Chondrocyte (in vitro differentiated cells): ENCODE measurements around the gene HSPG2. TPM values are rescaled to one million over a fixed set of nuclear protein-coding genes. Genes with fewer than 3 reads are reported as not detected.

Source experiments
- DNase-seq: peaks from one replicate; pipeline ENCODE4 v3.0.0; 2021; ENCODE audit warnings: mixed read lengths, low spot score
- H3K27ac Mint-ChIP-seq: one replicate; pipeline ENCODE4 v1.8.0; 2021; ENCODE audit warnings: mild to moderate bottlenecking, moderate library complexity, mixed read lengths; ENCODE audit not compliant: unreplicated experiment
- H3K27me3 Mint-ChIP-seq: 2 replicates; pipeline ENCODE4 v1.8.0; 2021; ENCODE audit warnings: low read depth, mixed read lengths
- H3K36me3 Mint-ChIP-seq: 2 replicates; pipeline ENCODE4 v1.8.0; 2021; ENCODE audit warnings: low read depth, mixed read lengths
- H3K4me1 Mint-ChIP-seq: 2 replicates; pipeline ENCODE4 v1.8.0; 2021; ENCODE audit warnings: low read depth, mild to moderate bottlenecking, mixed read lengths
- H3K4me3 Mint-ChIP-seq: one replicate; pipeline ENCODE4 v1.8.0; 2021; ENCODE audit warnings: mild to moderate bottlenecking, moderate library complexity, mixed read lengths; ENCODE audit not compliant: unreplicated experiment
- H3K9me3 Mint-ChIP-seq: 2 replicates; pipeline ENCODE4 v1.8.0; 2021; ENCODE audit warnings: low read depth, mixed read lengths
- CTCF ChIP-seq: fragments of 200-600 bp; sonication (generic); IDR thresholded peaks from 2 replicates; pipeline ENCODE4 v1.5.0; 2021; ENCODE audit warnings: antibody characterized with exemption, mild to moderate bottlenecking, moderate library complexity
- total RNA-seq: library from RNA; stranded (reverse); gene quantifications from 3 replicates; pipeline ENCODE4 v1.2.1, GENCODE V29; 2021

HSPG2 gene
- total RNA-seq, 1 donor from 2014 or later, result 481 TPM

- Mint-ChIP-seq H3K9me3 (no peaks in the 10 kb centered on the region), H3K36me3 (peaks cover 8% of the 10 kb centered on the region), H3K27me3 (no peaks in the 10 kb centered on the region), H3K4me1 (peaks cover 79% of the 10 kb centered on the region), H3K4me3 (no peak overlapping the region), H3K27ac (peak overlapping the region; percentile 99)
- TF ChIP-seq CTCF, result no peak
- DNase-seq, result no peak
Measured at GRCh38 chr1:21914880-21915640, 22.1 kb downstream of the HSPG2 start.

- Mint-ChIP-seq H3K27me3 (no peaks in the 10 kb centered on the region), H3K4me3 (no peak overlapping the region), H3K9me3 (no peaks in the 10 kb centered on the region), H3K4me1 (peaks cover 79% of the 10 kb centered on the region), H3K27ac (peak overlapping the region; percentile 99), H3K36me3 (peaks cover 8% of the 10 kb centered on the region)
- no peak for TF ChIP-seq CTCF
- DNase-seq, result no peak
Measured at GRCh38 chr1:21914450-21914849, 22.7 kb downstream of the HSPG2 start.

GRCh38 chr1:21913763-21914162 is 23.3 kb downstream of the HSPG2 start:
- Mint-ChIP-seq H3K9me3 (no peaks in the 10 kb centered on the region), H3K27ac (peak overlapping the region; percentile 99), H3K4me1 (peaks cover 79% of the 10 kb centered on the region), H3K36me3 (peaks cover 8% of the 10 kb centered on the region), H3K27me3 (no peaks in the 10 kb centered on the region), H3K4me3 (no peak overlapping the region)
- no peak for TF ChIP-seq CTCF
- no peak for DNase-seq

GRCh38 chr1:21913258-21913657 is 23.9 kb downstream of the HSPG2 start:
- peaks cover 83% of the 10 kb centered on the region for H3K4me1 Mint-ChIP-seq
- no peaks in the 10 kb centered on the region for H3K9me3 Mint-ChIP-seq
- DNase-seq, result no peak
- TF ChIP-seq CTCF, result no peak
- H3K27ac Mint-ChIP-seq, result peak overlapping the region; percentile 99
- no peaks in the 10 kb centered on the region for H3K27me3 Mint-ChIP-seq
- no peak overlapping the region for H3K4me3 Mint-ChIP-seq
- peaks cover 8% of the 10 kb centered on the region for H3K36me3 Mint-ChIP-seq

- no peaks in the 10 kb centered on the region for H3K9me3 Mint-ChIP-seq
- no peak overlapping the region for H3K4me3 Mint-ChIP-seq
- H3K4me1 Mint-ChIP-seq, result peaks cover 86% of the 10 kb centered on the region
- TF ChIP-seq CTCF, result no peak
- H3K36me3 Mint-ChIP-seq, result peaks cover 5% of the 10 kb centered on the region
- H3K27ac Mint-ChIP-seq, result peak overlapping the region; percentile 99
- DNase-seq, result no peak
- no peaks in the 10 kb centered on the region for H3K27me3 Mint-ChIP-seq
Measured at GRCh38 chr1:21912038-21912758, 24.9 kb downstream of the HSPG2 start.
